PFSK-1 (cell line): ENCODE results near the gene HOMER1.

Experiments
- POLR2AphosphoS5 ChIP-seq: IDR thresholded peaks from 2 replicates; pipeline ENCODE4 v1.6.1; 2012; ENCODE audit warnings: low read depth, mild to moderate bottlenecking, control low read depth, low read length, moderate library complexity
- REST ChIP-seq, 2 experiments: IDR thresholded peaks; 2 replicates each; pipeline versions ENCODE4 v1.6.1 to v1.8.0; 2011 to 2012; ENCODE audit warnings: low read depth in 2 of 2, low read length in 2 of 2, control low read depth in 1 of 2, inconsistent platforms in 1 of 2, mild to moderate bottlenecking in 1 of 2, moderate library complexity in 1 of 2; ENCODE audit not compliant: insufficient read depth in 1 of 2
- TAF1 ChIP-seq: IDR thresholded peaks from 2 replicates; pipeline ENCODE4 v1.6.1; 2012; ENCODE audit warnings: low read length, control low read depth, borderline replicate concordance; ENCODE audit not compliant: insufficient read depth

DNA sequence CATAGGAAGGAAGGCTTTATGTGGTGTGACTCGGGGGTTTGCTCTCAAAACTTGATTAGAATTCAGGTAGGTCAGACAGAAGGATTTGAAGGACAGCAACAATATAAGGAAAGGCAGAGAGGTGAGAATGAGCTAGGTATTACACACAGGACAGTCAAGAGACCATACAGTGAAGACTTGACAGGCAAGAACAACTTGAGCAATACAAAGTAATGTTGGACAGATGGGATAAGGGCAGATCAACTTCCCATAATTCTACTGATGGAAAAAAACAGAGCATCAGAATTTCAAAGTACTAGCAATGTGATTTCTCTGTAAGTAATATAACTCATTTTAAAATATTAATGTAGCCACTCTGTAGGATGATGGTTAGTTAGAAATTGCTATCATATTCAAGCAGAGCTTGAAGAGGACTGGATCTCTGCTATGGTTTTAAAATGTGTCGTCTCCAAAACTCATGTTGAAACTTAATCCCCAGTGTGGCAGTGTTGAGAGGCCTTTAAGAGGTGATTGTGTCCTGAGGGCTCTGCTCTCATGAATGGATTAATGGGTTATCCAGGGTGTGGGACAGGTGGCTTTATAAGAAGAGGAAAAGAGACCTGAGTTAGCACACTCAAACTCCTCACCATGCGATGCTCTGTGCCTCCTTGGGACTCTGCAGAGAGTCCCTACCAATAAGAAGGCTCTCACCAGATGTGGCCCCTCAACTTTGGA, 22.4 kb upstream of the HOMER1 start:
- TF ChIP-seq POLR2AphosphoS5: no peak
- no peak for TF ChIP-seq REST (IDR thresholded peaks at IDR 0.05; ENCODE audit: insufficient read depth in 1 of 2, low read depth in 2 of 2, low read length in 2 of 2)
- TF ChIP-seq TAF1: no peak
